WTC11 (cell line): ENCODE results near the gene FAM32A. TPM values are rescaled to one million over a fixed set of nuclear protein-coding genes. Genes with fewer than 3 reads are reported as not detected.

Experiments used
- AFF4 ChIP-seq: sonication (generic); formaldehyde crosslinking; IDR thresholded peaks from 2 replicates; pipeline ENCODE4 v1.8.1; 2023; ENCODE audit warnings: mild to moderate bottlenecking, missing genetic modification reagents, borderline replicate concordance
- ATF1 ChIP-seq: sonication (generic); formaldehyde crosslinking; IDR thresholded peaks from 2 replicates; pipeline ENCODE4 v1.8.1; 2023; ENCODE audit warnings: mild to moderate bottlenecking, moderate library complexity, missing genetic modification reagents
- ATF2 ChIP-seq: sonication (generic); formaldehyde crosslinking; IDR thresholded peaks from 2 replicates; pipeline ENCODE4 v1.8.1; 2022; ENCODE audit warnings: low read depth, missing genetic modification reagents, borderline replicate concordance
- ERG ChIP-seq: fragments of 250-450 bp; sonication (Bioruptor Pico); IDR thresholded peaks from 2 replicates; pipeline ENCODE4 v1.8.0; 2021; ENCODE audit warnings: mild to moderate bottlenecking
- FOXP4 ChIP-seq: sonication (generic); formaldehyde crosslinking; IDR thresholded peaks from 2 replicates; pipeline ENCODE4 v1.8.0; 2022; ENCODE audit warnings: mild to moderate bottlenecking, missing genetic modification reagents
- IRF2 ChIP-seq: sonication (generic); formaldehyde crosslinking; IDR thresholded peaks from 2 replicates; pipeline ENCODE4 v1.8.0; 2022; ENCODE audit warnings: low read depth, missing genetic modification reagents, borderline replicate concordance
- JUN ChIP-seq: sonication (generic); formaldehyde crosslinking; IDR thresholded peaks from 2 replicates; pipeline ENCODE4 v1.8.0; 2023; ENCODE audit warnings: mild to moderate bottlenecking, missing genetic modification reagents
- PRDM15 ChIP-seq: sonication (generic); formaldehyde crosslinking; IDR thresholded peaks from 2 replicates; pipeline ENCODE4 v1.8.0; 2022; ENCODE audit warnings: missing genetic modification reagents
- PREB ChIP-seq: sonication (generic); formaldehyde crosslinking; IDR thresholded peaks from 2 replicates; pipeline ENCODE4 v1.8.1; 2022; ENCODE audit warnings: mild to moderate bottlenecking, missing genetic modification reagents, moderate library complexity, borderline replicate concordance
- SMAD3 ChIP-seq: sonication (generic); formaldehyde crosslinking; IDR thresholded peaks from 2 replicates; pipeline ENCODE4 v1.8.0; 2022; ENCODE audit warnings: missing genetic modification reagents, mild to moderate bottlenecking, borderline replicate concordance
- SOX15 ChIP-seq: fragments of 250-450 bp; sonication (Bioruptor Pico); IDR thresholded peaks from 2 replicates; pipeline ENCODE4 v1.9.0; 2021; ENCODE audit warnings: mild to moderate bottlenecking
- STAT6 ChIP-seq: sonication (generic); formaldehyde crosslinking; conservative IDR thresholded peaks from 2 replicates; pipeline ENCODE4 v1.8.1; 2023; ENCODE audit warnings: mild to moderate bottlenecking, low read depth, missing genetic modification reagents, moderate library complexity
- ZNF121 ChIP-seq: sonication (generic); formaldehyde crosslinking; IDR thresholded peaks from 2 replicates; pipeline ENCODE4 v1.8.0; 2023; ENCODE audit warnings: missing genetic modification reagents
- ZNF263 ChIP-seq: sonication (generic); formaldehyde crosslinking; IDR thresholded peaks from 2 replicates; pipeline ENCODE4 v1.8.1; 2022; ENCODE audit warnings: low read depth, mild to moderate bottlenecking, moderate library complexity, missing genetic modification reagents
- ZNF416 ChIP-seq: fragments of 250-450 bp; sonication (Bioruptor Pico); IDR thresholded peaks from 2 replicates; pipeline ENCODE4 v1.9.0; 2021; ENCODE audit warnings: mild to moderate bottlenecking, inconsistent platforms
- ZNF423 ChIP-seq: fragments of 250-450 bp; sonication (Bioruptor Pico); IDR thresholded peaks from 2 replicates; pipeline ENCODE4 v2.1.2; 2022; ENCODE audit warnings: mild to moderate bottlenecking, moderate library complexity
- ZNF512 ChIP-seq: sonication (generic); formaldehyde crosslinking; IDR thresholded peaks from 2 replicates; pipeline ENCODE4 v1.8.1; 2022; ENCODE audit warnings: missing genetic modification reagents, borderline replicate concordance
- total RNA-seq: library from RNA; stranded (reverse); gene quantifications from 3 replicates; pipeline ENCODE4 v1.2.3, GENCODE V29; 2021

FAM32A gene
- total RNA-seq, 1 experiment from 2014 or later, result 62.2 TPM

GRCh38 chr19:16197622-16198369, 12.6 kb downstream of the FAM32A start, which contains the start of gene AP1M1 (continued):
- TF ChIP-seq ERG (CRISPR knock-in tag) (no peak), STAT6 (CRISPR knock-in tag) (no peak), SMAD3 (CRISPR knock-in tag) (no peak), ZNF121 (no peak), JUN (CRISPR knock-in tag) (no peak), FOXP4 (CRISPR knock-in tag) (no peak), ZNF416 (CRISPR knock-in tag) (no peak), AFF4 (no peak), ZNF263 (CRISPR knock-in tag) (no peak), PREB (CRISPR knock-in tag) (no peak), IRF2 (CRISPR knock-in tag) (no peak), ZNF512 (CRISPR knock-in tag) (no peak), PRDM15 (no peak), ATF1 (CRISPR knock-in tag) (no peak), ATF2 (CRISPR knock-in tag) (no peak), ZNF423 (CRISPR knock-in tag) (no peak), SOX15 (CRISPR knock-in tag) (no peak)
